HG03280 (cell line): ENCODE measurements around the gene BICC1.

Experiments
- ATAC-seq: cut with Tn5 transposase; IDR thresholded peaks from one replicate; pipeline ENCODE4 v1.9.1; 2021; ENCODE audit warnings: mild to moderate bottlenecking, moderate library complexity; ENCODE audit not compliant: unreplicated experiment

The BICC1 gene

DNA sequence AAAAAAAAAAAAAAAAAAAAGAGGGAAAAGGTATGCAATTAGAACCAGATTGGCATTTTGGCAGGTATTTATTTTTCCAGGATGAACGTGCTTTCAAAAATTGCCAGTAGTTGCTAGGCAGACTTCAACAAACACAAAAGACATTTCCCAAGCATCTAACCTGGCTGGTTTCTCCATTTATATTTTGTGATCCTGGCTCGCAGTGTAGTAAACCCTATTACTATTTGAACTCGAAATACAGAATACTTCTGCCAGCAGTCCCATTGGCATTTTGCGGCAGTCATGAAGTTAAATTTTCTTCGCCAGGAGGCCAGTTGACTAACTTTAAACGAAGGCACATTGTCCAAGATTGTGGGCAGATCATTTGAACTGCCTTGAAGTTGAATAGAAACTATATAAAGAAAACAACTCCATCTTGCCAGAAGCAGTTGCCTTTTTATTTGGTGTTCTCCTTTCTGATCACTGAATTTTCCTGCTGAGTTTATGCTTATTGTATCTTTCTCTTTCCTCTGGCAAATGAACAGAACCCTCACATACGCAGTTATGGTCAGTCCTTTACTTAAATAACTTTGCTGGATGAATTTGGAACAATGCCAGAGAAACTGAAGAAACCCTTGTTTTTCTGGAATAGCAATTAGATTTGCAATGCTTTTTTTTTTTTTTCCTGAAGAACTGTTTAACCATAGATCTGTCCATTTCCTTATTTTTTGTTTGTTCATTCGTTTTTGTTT lies 132.9 kb downstream of the BICC1 start:
- no peak for ATAC-seq

DNA sequence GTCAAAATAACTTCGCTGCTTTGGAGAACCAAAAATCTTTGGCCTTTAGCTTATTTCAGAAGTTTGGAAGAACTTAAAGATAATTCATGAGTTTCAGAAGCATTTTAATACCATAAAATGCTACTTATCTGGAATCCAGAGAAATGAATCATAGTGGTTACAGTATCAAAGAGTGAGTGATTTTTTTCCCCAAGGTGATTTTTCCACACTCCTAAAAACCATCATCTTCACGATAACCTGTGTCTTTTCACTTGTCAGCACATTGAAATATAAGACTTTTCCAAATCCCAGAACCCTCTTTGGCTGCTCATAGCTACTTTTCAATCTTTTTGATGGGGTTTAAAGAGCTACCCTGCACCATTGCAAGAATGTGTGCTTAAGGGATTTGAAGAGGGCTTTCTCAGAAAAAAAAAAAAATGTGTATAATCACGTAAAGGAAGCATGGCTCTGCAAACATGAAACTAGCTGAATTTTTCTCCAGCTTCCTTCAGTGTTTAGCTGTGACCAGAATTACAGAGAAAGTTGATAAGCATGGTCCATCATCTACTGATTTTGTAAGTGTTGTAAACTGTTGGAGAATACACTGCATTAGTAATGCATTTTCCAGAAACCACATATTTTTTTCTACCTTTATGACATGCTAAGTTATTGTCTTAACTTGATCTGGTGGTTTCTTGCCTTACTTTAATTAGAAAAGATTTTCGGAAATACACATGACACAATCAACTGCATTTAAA lies 134.9 kb downstream of the BICC1 start:
- no peak for ATAC-seq

DNA sequence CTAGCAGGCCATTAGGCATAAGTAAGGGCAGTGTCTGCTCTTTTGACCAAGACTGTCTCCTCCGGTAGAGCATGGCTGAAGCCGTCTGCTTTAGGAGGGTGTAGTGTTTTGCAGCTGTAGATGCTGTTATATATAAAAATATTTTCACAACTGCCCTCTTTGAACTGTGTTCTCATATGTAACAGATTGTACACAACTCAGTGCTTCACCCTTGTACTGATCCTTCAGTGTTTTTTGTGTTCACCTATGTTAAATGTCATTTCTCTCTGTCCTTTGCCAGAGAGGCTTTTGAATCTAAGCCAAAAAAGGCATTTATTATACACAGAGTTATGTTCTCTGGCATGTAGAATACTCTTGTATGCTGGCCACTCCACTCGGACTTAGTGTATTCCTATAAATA lies 135.5 kb downstream of the BICC1 start:
- no peak for ATAC-seq

DNA sequence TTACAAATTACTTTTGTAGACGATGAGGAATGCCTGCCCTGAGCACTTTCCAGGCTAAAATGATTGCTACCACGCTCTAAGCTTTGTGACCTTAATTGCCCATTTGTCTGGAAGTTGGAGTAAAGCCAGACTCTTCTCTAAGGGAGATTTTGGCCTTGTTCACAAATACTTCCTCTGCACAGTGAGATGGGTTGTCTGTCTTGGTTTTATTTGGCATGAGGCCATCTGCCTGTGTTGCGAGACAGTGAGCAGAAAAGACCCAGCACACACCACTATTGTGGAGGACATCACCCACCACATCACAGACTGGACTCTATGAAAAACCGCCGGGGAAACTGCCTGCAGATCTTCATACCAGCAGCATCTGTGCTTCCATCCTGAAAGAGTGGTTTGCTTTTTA lies 138.4 kb downstream of the BICC1 start:
- no peak for ATAC-seq

DNA sequence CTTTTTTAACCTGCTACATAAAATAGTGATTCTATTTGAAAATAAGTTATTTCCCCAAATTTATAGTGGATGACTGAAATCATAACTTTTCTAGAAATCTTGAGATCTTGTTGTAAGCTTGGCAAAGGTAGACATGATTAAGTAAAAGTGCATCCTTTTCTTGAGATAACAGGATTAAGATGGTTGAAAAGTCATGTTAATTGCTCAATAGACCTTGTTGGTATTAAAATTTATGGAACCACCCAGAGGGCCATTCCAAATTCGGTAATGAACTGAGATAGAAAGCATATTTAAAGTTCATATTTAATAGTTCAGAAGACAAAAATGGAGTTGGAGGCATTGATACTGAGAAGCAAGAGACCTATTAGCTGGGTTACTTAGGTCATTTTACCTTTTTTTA lies 139.1 kb downstream of the BICC1 start:
- ATAC-seq: no peak

DNA sequence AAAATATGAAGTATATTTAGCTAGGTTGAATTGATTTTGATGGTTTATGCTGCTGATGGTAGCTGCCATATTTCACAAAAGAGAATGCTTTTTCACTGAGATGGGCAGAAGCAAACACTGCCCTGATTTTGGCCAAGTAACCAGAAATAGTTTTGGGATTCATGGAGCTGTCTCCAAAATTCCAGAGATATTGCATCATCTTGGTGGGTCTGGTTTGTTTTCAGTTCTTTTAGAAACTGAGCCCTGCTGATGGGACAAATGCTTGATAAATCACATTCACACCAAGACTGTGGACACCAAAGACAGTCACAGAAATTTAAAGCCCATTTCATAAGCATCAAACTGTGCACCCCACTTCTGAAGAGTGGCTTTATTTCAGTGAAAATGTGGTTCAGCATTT lies 140.5 kb downstream of the BICC1 start:
- no peak for ATAC-seq

DNA sequence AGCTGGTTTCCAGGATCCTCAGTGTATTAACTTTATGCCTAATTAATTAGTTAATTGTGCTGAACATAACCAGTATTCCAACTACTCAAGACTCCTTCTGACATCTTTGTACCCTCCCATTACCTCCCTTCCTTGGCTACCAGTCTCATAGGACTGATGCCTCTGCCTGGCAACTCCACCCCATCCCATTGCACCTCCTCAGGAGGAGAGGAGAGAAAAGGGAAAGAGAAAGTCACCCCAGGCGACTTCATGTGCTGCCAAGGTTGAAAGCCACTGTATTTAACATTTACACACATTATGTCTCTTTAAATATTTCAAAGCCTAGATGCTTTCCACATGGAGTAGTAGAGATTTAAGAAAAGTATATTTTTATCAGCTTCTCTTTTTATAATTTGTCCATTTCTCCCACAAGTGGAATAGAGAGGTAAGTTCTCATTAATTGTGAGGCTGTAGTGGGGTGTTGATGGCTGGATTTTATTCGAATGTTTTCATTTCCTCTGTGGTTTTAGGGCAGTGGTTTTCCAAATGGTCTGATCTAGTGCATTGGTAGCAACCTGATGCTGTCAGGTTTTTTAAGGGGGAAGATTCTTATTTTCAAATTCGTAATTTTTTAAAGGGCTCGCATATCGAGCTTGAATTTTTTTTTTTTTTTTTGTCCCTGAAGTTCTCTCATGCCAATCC lies 148.0 kb downstream of the BICC1 start:
- ATAC-seq: no peak

DNA sequence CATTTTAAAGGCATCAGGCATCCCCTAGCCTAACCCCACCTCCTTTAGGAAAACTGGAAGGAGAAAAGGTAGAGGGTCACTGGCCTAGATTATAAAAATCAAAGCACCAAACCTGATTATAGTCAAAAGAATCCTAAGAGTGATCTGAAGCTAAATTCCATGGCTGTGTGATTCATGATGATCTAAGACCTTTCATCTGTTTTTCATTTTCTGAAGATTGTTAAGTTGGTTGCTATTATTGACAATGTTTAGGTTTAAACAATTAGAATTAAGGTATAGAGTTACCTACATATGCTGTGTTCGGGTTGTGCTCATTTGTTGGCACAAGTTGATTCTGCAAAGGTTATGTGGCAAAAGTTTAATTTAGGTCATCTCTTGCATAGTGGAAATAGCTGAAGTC lies 148.7 kb downstream of the BICC1 start:
- no peak for ATAC-seq

DNA sequence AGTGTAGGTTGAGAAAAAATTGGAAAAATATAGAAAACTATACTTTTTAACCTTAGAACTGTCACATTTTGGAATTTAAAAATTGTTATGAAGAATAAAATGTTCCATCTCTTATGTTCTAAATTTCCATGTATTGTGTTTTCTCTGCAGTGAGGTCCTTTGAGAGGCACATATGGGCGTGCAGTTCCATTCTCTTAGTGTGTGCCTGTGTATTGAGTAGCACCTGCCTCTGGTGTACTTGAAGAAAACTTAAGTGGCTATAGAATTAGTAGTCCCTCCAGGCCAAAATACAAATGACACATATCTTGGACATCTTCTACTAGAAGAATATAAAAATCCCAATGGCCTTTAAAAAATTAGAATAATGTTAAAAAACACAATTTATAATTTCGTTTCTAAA lies 149.2 kb downstream of the BICC1 start:
- ATAC-seq: no peak

DNA sequence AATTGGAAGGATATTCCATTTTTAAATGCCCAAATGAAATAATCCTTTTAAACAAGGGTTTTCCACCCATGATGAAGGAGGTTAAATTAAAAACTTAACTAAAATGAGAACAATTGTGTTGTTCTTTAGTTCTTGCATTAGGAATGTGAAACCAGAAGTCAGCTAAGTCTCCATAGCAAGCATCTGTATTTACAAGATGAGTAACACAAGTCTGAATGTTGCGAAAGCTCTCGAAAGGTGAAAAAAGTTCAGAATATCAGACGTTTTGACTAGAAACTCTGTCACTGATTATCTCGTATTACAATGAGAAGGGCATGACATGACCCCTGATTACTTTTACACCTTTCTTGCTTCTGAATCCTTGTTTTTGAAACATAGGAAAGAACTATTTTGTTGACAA lies 149.6 kb downstream of the BICC1 start:
- no peak for ATAC-seq

DNA sequence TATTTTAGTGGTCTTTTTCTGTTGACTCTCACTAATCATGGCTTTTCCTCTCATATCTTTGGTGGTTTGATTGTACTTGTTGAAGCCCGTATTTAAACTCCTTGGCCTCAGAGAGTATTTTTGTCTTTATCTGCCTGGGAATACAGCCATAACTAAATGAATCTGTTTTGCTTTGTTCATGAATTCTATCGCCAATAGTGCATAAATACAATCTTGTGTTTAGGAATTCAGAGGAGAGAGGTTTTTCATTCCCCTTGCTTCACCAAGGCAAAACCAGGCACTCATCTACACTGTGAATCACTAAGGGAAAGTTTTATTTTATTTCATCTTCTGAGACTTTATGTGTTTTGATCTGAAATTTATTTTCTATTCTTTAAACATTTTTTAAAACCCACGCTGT lies 152.7 kb downstream of the BICC1 start:
- no peak for ATAC-seq

DNA sequence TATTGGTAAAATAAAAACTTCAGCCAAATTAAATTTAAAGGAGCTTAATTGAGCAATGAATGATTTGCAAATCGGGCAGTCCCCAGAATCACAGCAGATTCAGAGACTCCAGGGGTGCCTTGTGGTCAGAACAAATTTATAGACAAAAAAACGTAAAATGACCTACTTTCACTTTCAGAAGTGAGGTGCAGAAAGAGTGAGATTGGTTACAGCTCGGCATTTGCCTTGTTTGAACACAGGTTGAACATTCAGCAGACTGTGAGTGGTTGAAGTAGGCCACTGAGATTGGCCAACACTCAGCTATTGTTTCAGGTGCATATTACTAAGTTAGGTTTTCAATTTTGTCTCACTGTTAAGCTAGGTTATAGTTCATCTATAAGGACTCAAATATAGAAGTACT lies 153.4 kb downstream of the BICC1 start:
- ATAC-seq: no peak

DNA sequence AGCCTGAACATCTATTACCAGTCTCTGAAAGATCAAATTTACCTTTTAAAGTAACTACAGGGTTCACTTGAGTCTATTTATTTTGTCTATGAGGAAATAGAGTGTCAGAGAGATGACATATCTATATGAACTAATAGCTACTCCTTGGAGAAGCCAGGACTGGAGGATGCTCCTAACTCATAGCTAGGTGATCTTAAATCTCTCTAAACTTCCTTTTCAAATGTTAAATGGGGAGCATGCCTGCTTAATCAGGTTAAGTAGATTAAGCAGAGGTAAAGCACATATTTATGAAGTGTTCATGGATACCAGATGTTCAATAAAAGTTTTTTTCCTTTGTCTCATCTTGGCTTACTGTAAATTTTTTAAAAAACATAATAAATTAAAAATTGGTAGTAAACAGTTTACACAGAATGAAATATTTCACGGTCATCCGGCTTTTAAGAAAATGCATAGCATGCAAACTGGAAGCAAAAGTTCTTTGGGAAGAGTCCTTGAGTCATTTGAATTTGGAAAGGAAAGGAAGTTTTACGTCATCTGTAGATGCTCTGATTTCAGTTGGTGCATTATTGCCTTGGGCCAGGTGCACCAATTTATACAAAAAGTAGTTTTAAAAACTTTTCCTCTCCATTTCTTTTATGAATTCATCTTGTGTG lies 155.1 kb downstream of the BICC1 start:
- no peak for ATAC-seq

DNA sequence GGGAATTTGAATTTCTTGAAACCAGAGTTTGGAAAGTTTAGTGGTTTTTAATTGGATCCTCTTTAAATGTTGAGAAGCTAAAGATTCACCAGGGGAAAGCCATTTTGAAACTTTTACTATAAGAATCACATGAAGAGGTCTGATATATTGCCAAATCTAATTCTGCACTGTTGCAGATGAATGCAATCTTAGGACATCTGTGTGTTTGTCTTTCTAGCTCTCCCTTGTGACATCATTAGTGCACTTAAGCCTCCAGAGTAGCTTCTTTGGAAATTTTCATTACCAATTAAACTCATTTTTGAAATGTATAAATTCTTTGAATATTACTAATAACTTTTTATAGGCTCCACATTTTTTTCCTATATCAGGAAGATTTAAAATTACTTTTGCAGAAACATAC lies 160.2 kb downstream of the BICC1 start:
- no peak for ATAC-seq

DNA sequence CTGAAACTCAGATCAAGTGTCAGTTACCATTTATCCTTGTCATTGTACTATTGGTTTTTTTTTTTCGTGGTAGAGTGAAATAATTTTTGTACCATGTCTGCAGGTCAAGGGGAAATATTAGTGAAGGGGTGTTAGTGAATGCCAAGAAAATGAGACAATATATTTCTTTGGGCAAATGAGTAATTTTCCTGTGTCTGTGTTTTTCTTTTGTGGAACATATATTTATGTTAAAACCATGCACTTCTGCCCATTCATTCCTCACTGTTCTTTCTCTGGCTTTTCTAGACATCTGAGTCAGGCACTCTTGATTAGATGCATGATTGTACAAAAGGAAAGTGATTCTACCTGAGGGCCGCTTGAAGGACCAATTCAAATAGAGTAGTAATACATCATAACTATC lies 161.6 kb downstream of the BICC1 start:
- ATAC-seq: no peak

DNA sequence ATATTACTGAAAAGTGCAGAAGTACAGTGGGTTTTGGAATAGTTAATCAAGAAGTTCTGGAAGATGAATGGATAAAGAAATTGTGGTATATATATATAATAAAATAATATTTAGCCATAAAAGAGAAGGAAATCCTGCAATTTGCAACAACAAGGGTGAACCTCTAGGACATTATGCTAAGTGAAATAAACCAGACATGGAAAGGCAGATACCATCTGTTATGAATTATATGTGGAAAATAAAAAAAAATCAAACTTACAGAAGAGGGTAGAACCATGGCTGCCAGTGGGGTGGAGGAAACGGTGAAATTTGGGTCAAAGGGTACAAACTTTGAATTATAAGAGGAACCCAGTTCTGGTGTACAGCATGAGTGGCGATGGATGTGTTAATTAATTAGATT lies 162.6 kb downstream of the BICC1 start:
- no peak for ATAC-seq

DNA sequence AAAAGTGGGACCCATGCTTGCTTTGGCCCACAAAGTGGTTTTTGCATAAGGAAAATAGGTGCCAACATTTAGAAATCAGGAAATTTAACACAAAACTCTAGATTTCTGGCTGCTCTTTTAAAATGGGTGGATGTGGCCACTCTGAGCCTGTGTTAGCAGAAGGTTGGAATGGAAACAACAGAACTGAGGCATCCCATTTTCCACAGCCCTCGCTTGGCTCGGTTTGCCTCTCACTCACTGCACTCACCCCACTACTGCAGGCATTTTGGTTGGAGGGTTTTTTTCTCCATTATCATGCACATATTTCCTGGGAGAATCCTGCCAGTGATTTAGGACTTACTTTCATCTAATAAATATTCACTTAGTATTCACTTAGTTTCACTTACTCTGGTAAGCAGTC lies 178.9 kb downstream of the BICC1 start:
- ATAC-seq: no peak

DNA sequence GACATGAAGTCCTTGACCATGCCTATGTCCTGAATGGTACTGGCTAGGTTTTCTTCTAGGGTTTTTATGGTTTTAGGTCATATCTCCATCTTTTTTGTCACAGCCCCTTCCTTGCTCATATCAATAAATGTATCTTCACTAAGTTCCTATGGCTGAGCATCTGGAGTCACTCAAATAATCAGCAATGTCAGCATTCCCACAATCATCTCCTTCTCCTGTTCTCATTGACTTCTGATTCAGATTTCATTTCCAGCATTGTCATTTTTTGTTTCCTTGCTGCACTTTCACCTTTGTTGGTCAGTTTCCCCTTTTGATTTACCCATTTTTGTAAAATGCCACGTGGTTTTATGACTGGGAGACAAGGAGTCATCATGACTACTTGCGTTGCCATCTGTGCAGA lies 181.2 kb downstream of the BICC1 start:
- no peak for ATAC-seq

DNA sequence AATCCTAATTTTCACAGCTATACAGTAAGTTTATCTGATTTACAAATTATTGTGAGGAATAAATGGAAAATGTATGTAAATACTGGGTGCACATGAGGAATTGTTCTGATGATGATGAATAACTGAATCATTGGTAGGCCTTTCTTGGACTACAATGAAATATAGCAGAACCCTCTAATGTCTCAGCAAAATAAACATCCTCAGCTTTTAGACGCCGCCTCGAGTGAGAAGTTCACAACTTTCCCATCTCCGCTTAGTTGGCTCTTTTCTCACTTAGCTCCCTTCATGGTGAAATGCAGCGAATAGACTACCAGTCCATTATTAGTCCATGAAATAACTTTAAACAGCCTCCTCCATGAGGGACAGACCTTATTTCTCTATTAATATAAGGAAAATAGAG lies 182.3 kb downstream of the BICC1 start:
- ATAC-seq: no peak

DNA sequence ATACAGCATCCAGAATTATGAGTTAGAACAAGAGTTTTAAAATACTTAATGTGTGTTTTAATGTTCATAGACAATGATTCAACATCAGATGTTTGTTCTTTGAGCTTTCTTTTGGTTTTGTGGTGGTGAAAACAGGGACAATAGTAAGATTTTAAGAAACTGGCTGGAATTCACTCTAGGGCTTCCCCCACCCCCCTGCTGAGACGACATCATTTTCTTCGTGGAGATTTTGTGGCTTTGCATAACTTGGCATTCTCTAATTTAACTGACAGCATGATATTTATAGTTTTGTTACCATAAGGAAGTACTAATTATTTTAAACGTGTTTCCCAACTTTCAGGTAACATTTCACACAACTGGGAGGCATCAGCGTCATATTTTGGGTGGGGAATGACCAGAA lies 184.1 kb downstream of the BICC1 start:
- no peak for ATAC-seq

DNA sequence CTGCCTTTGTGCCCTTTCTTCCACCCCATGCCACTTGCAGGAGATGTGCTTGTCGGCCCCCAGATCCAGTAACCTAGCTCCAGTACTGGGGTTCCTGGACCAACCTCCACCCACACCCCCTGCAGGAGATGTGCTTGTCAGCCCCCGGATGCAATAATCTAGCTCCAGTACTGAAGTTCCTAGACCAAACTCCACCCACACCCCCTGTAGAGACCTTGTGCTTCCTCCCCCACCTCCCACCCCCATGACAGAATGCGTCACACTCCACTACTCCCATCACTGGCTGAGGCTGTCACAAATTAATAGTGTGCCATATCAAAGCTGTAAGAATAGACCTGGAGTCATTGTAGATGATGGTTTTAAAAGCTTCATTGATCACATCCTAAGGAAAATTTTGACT lies 185.0 kb downstream of the BICC1 start:
- no peak for ATAC-seq
